HCT116 (cell line): ENCODE measurements around the gene OXCT1.

ENCODE experiments used
- EGR1 ChIP-seq: IDR thresholded peaks from 2 replicates; pipeline ENCODE4 v1.6.1; 2012; ENCODE audit warnings: low read depth
- EZH2 ChIP-seq: fragments of 200-600 bp; sonication (generic); IDR thresholded peaks from 2 replicates; pipeline ENCODE4 v1.6.1; 2017; ENCODE audit warnings: antibody characterized with exemption, mixed run types
- EZH2phosphoT487 ChIP-seq: fragments of 200-600 bp; IDR thresholded peaks from 2 replicates; pipeline ENCODE4 v1.6.1; 2018; ENCODE audit warnings: antibody characterized with exemption, borderline replicate concordance
- JUND ChIP-seq: IDR thresholded peaks from 2 replicates; pipeline ENCODE4 v1.6.1; 2012
- POLR2A ChIP-seq: IDR thresholded peaks from 2 replicates; pipeline ENCODE4 v1.7.0; 2011; ENCODE audit warnings: borderline replicate concordance; ENCODE audit not compliant: insufficient read depth, insufficient read length; ENCODE audit errors: extremely low read depth
- POLR2AphosphoS5 ChIP-seq: IDR thresholded peaks from 2 replicates; pipeline ENCODE4 v1.6.1; 2011; ENCODE audit warnings: mild to moderate bottlenecking, low read depth, low read length, moderate library complexity
- TCF7L2 ChIP-seq: IDR thresholded peaks from 2 replicates; pipeline ENCODE4 v1.7.0; 2011; ENCODE audit warnings: borderline replicate concordance, inconsistent platforms; ENCODE audit not compliant: insufficient read depth, insufficient read length; ENCODE audit errors: extremely low read depth
- YY1 ChIP-seq: IDR thresholded peaks from 2 replicates; pipeline ENCODE4 v1.6.1; 2011; ENCODE audit warnings: low read length, low read depth, moderate library complexity, mild to moderate bottlenecking; ENCODE audit not compliant: insufficient replicate concordance; ENCODE audit errors: extremely low read depth
- ZFX ChIP-seq: fragments of 450-650 bp; IDR thresholded peaks from 2 replicates; pipeline ENCODE4 v1.6.1; 2017
- ZNF274 ChIP-seq: fragments of 200-500 bp; sonication (Bioruptor generic); IDR thresholded peaks from 2 replicates; pipeline ENCODE4 v1.6.1; 2014; ENCODE audit warnings: mild to moderate bottlenecking, low read depth, low read length, inconsistent platforms
- TF ChIP-seq, protein P1 (sequence below), 3 experiments: fragments of 200-600 bp in 1 of 3; sonication (generic) in 1 of 3; IDR thresholded peaks in 2 of 3; conservative IDR thresholded peaks in 1 of 3; 2 replicates each; pipeline ENCODE4 v1.5.1; 2012 to 2017; ENCODE audit warnings: low read depth in 2 of 3, low read length in 2 of 3, antibody characterized with exemption in 1 of 3, borderline replicate concordance in 1 of 3, control low read depth in 1 of 3, mild to moderate bottlenecking in 1 of 3, mixed read lengths in 1 of 3, mixed run types in 1 of 3, moderate library complexity in 1 of 3; ENCODE audit not compliant: insufficient read depth in 1 of 3
- TF ChIP-seq, protein P2 (sequence below): IDR thresholded peaks from 2 replicates; pipeline ENCODE4 v1.6.1; 2012

DNA sequence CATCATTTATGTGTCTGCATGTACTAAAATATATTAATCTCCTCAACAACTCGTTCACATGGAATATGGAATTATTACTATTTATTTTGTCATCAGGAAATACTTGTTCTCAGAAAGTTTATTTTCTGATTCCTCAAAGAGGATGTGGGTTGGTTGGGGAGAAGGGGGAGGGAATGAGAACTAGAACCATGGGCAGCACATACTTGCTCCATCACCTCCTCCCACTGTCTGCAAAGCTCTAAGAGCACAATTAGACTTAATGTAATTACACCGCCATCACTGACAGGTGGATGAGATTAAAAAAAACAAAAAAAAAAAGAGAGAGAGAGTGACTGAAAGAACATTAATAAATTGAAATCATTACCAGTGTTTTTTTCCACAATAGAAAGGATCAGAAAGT, 98.2 kb downstream of the OXCT1 start:
- no peak for TF ChIP-seq POLR2AphosphoS5
- TF ChIP-seq, protein P1, sequence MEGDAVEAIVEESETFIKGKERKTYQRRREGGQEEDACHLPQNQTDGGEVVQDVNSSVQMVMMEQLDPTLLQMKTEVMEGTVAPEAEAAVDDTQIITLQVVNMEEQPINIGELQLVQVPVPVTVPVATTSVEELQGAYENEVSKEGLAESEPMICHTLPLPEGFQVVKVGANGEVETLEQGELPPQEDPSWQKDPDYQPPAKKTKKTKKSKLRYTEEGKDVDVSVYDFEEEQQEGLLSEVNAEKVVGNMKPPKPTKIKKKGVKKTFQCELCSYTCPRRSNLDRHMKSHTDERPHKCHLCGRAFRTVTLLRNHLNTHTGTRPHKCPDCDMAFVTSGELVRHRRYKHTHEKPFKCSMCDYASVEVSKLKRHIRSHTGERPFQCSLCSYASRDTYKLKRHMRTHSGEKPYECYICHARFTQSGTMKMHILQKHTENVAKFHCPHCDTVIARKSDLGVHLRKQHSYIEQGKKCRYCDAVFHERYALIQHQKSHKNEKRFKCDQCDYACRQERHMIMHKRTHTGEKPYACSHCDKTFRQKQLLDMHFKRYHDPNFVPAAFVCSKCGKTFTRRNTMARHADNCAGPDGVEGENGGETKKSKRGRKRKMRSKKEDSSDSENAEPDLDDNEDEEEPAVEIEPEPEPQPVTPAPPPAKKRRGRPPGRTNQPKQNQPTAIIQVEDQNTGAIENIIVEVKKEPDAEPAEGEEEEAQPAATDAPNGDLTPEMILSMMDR (IDR thresholded peaks at IDR 0.05 in 2 of 3, conservative IDR thresholded peaks at IDR 0.05 in 1 of 3; ENCODE audit: borderline replicate concordance in 1 of 3, insufficient read depth in 1 of 3, low read depth in 2 of 3, low read length in 2 of 3) = no peak
- TF ChIP-seq YY1 = no peak
- no peak for TF ChIP-seq POLR2A
- TF ChIP-seq EZH2 = no peak
- TF ChIP-seq JUND = no peak
- TF ChIP-seq EGR1 = no peak
- TF ChIP-seq EZH2phosphoT487 = no peak
- no peak for TF ChIP-seq ZFX
- no peak for TF ChIP-seq ZNF274
- TF ChIP-seq TCF7L2 = no peak
- TF ChIP-seq, protein P2, sequence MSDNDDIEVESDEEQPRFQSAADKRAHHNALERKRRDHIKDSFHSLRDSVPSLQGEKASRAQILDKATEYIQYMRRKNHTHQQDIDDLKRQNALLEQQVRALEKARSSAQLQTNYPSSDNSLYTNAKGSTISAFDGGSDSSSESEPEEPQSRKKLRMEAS = no peak
